Left cardiac atrium (tissue), 4 donors: ENCODE data around the gene REC114. TPM values are rescaled to one million over a fixed set of nuclear protein-coding genes. Genes with fewer than 3 reads are reported as not detected.
"Not testable (repeated sequence)": the region's sequence is repeated elsewhere in the genome, so short reads cannot be mapped to it uniquely, and the experiment has no call there.

Source experiments
- ATAC-seq, 2 donors: fragments of 200-7000 bp; cut with Tn5 transposase; one replicate each; pipeline ENCODE4 v1.9.1; 2020; ENCODE audit warnings: mild to moderate bottlenecking in 2 of 2, moderate library complexity in 2 of 2
- DNase-seq: peaks from one replicate; pipeline ENCODE4 v3.0.0-alpha.2; 2020
- intact Hi-C, 2 donors: fragments of 100-400 bp; cut with DNase I; formaldehyde crosslinking; loops; one replicate each; pipeline versions ENCODE4 v1.14.1 to v1.15.1; 2022 to 2023
- long read RNA-seq: library from polyadenylated mRNA; unstranded; transcript quantifications from one replicate; pipeline ENCODE4 v2.0.0, GENCODE V29; 2021
- total RNA-seq, 2 donors: library from RNA; stranded (reverse); fragmentation: NEBNext Ultra II Directional; extraction: Animal tissue kit (Norgen Biotek cat#: 25700); gene quantifications; one replicate each; pipeline ENCODE4 v1.2.1, GENCODE V29; 2021
- donor health status: DM: no; HTN: yes; CAD: no.
- donor health status: DM: no; HTN: yes; CAD: no; lungs with severe emphysema.
- donor health status: DM: yes; HTN: yes; CAD: no.
- donor health status: Dilated cardiomyopathy.

Gene REC114, protein sequence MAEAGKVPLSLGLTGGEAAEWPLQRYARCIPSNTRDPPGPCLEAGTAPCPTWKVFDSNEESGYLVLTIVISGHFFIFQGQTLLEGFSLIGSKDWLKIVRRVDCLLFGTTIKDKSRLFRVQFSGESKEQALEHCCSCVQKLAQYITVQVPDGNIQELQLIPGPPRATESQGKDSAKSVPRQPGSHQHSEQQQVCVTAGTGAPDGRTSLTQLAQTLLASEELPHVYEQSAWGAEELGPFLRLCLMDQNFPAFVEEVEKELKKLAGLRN
- total RNA-seq = 1 to 10 TPM in 1 of 2 donors, not detected in 1; 1.8 TPM
- long read RNA-seq = 0 reads

DNA sequence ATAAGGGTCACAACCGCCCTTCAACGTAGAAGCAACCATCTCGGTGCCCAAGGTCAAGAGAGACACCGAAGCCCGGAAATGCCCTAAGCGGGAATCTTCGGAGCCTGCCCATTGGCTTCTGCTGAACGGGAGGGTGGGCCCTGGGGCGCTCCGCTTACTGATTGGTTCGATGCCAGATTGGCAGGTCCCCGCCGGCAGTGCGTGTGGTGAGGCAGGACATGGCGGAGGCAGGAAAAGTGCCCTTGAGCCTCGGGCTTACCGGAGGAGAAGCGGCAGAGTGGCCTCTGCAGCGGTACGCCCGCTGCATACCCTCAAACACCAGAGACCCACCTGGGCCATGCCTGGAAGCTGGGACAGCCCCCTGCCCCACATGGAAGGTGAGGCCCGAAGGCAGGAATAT, at the start of gene REC114:
Gene REC114 (plus strand): TSS at position 197 of the 400 bp plus-strand sequence. CDS start 22 bp downstream, at position 219.
- DNase-seq = no peak
- ATAC-seq = no peak
- intact Hi-C loops = no loop called here

DNA sequence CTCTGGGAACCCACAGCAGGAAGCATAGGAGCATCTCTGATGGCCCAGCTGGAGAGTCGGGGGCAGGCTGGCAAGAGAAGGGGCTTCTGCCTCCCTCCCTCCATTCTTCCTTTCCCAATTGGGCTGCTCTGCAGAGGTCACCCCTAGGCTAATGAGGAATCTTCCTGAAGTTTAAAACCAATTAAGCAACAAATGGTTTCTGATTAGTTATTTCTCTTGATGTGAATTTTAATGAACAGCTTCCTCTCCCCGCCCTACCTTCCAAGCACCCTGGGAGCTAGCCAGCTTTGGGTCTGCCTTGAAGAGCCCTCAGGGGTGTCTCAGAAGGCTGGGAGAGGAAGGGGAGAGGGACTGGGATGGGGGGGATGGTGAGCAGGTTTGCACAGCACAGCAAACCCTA, 49.6 kb upstream of the REC114 start:
- intact Hi-C loops = loop anchor here in 1 of 2 donors (10.0 kb wide), 1 partner anchor 131 kb away; no protein-coding TSS in a partner anchor
- no peak for ATAC-seq
- no peak for DNase-seq

DNA sequence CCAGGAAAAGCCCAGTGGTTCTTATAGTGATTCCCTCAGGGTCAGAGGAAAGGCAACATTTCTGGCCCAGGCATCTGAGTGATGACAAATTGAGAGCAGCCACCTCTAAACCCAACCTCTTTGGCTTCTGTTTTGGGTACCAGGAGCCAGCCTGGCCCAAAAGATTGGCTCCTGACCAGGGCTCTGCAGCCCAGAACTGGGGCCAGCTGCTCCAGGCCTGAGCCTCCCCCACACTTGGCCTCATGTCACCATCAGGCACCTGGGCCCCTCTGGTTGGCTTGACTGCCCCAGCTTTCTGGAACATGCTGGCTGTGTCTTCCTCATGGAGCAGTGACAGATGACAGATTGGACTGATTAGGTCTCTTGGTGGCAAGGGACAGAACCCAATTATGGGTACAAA, 48.2 kb upstream of the REC114 start:
- intact Hi-C loops = loop anchor here in 1 of 2 donors (10.0 kb wide), 1 partner anchor 130 kb away; no protein-coding TSS in a partner anchor
- peak; percentile 61 for DNase-seq
- ATAC-seq = peak; percentile 87 to 95

GRCh38 chr15:73395671-73396070, 47.3 kb upstream of the REC114 start:
- DNase-seq = no peak
- intact Hi-C loops = loop anchor here in 1 of 2 donors (10.0 kb wide), 1 partner anchor 129 kb away; no protein-coding TSS in a partner anchor
- no peak for ATAC-seq

- intact Hi-C loops = loop anchor here in 1 of 2 donors (10.0 kb wide), 1 partner anchor 127 kb away; no protein-coding TSS in a partner anchor
- no peak for ATAC-seq
- DNase-seq = no peak
Observed at GRCh38 chr15:73397461-73397860, 45.5 kb upstream of the REC114 start.

- intact Hi-C loops = loop anchor here in 1 of 2 donors (10.0 kb wide), 1 partner anchor 126 kb away; no protein-coding TSS in a partner anchor
- DNase-seq (no peak), ATAC-seq (no peak)
Observed at GRCh38 chr15:73398861-73399260, 44.1 kb upstream of the REC114 start.

- DNase-seq, intact Hi-C loops, ATAC-seq: not testable (repeated sequence)
Observed at GRCh38 chr15:73400222-73400621, 42.7 kb upstream of the REC114 start.

DNA sequence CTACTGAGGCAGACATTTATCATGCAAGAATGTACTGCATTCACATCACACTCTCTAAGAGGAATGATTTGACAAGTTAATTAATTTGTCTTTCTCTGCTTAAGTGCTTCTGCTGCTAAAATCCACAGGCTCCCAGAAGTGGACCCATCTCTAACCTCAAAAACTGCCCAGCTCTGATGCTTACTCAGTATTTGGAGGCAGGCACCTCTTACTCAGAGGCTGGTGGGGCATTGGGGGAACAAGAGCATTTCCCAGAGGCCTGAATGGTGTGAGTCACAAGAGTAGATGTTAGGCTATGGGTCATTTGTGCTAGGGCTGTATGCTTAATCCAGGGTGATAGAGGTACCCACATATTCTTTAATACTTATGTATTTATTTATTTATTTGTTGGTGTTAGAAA, 39.8 kb upstream of the REC114 start:
- intact Hi-C loops = no loop called here
- no peak for DNase-seq
- no peak for ATAC-seq

DNA sequence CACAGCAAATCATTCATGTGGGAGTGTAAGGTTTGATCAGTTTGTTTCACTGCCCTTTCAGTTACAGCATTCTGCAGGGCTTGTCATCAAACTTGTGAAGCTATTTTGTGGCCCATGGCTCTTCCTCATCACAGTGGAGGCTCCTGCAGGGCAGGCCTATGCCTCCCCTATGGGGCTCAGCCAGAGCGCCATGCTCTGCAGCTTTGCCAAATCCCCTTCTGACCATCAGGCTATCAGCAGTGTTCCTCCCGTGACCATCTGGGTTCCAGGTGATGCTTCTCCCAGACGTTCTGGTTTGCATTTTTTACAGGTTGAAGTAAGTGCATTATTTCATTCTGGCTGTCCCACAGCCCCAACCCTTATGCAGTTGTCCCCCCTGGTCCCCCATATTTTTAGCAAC, 28.1 kb upstream of the REC114 start:
- DNase-seq = no peak
- intact Hi-C loops = no loop called here
- ATAC-seq = no peak

DNA sequence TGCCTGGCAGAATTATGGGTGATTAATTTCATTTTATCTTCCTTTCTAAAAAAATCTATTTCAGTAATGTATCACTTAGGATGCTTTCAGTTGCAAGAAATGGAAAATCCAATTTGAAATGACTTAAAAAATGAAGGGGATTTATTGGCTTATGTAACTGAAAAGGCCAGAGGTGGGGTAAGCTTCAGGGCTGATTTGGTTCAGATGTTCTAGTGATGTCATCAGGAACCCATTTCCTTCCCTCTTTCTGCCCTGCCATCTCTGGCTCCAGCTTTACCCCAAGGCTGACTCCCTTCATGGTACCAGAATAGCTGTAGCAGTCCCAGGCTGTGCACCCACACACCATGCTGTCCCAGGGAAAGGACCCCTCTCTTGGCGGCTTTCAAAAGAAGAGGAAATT, 18.5 kb upstream of the REC114 start:
- no peak for DNase-seq
- intact Hi-C loops = no loop called here
- ATAC-seq = no peak

GRCh38 chr15:73425510-73425909, 17.5 kb upstream of the REC114 start:
- ATAC-seq (no peak), DNase-seq (no peak)
- intact Hi-C loops = no loop called here

DNA sequence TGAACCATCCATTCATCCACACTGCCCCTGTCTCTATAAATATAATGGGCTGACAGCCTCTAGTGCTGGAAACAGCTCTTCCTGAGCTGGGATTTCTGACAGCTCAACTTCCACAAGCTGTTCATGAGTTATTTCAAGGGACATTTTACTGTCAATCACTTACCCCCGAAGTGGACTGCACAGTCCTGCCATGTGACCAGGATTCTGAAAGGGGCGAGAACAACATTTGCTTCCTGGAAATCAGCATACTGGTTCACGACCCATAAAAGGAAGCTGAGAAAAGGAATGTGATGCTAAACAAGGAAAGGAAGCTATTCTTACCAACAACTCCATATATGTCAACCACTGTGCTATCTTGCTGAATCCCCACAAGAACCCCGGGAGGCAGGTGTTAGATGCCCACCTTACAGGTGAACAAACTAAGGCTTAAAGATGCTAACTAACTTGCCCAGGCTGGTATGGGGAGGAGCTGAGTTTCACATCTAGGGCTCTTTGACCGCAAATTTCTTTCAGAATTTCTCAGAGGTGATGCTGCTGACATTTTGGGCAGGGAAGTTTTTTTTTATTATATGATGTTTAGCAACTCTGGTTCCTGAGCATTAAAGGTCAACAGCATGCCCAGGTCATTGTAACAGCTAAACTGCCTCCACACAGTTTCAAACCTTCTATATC, 16.5 kb upstream of the REC114 start:
- DNase-seq (no peak), ATAC-seq (no peak)
- intact Hi-C loops = no loop called here

GRCh38 chr15:73431329-73431728, 11.6 kb upstream of the REC114 start:
- DNase-seq, intact Hi-C loops, ATAC-seq: not testable (repeated sequence)

GRCh38 chr15:73433873-73434272, 9.1 kb upstream of the REC114 start:
- DNase-seq (no peak), ATAC-seq (no peak)
- intact Hi-C loops = no loop called here

- no peak for DNase-seq
- intact Hi-C loops = no loop called here
- no peak for ATAC-seq
Observed at GRCh38 chr15:73436613-73437012, 6.4 kb upstream of the REC114 start.

GRCh38 chr15:73437543-73438109, 5.3 kb upstream of the REC114 start:
- intact Hi-C loops = no loop called here
- no peak for DNase-seq
- ATAC-seq = no peak

DNA sequence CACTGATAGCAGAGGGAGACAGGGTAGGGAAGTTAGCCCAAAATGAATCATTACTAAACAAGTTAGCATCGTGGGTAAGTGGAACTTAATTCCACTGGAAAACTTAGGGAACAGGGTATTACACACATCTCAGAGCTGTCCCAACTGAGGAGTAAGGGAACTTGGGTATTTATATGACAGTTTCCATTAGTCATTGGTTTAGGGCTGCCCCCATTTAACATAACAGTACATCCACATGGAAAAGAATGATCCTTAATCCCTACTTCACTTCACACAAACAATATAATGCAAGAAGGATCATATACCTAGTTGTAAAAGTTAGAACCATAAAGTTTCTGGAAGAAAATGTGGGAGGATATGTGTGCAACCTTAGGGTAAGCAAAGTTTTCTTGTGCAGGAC, 4.3 kb upstream of the REC114 start:
- ATAC-seq = no peak
- intact Hi-C loops = no loop called here
- no peak for DNase-seq

DNA sequence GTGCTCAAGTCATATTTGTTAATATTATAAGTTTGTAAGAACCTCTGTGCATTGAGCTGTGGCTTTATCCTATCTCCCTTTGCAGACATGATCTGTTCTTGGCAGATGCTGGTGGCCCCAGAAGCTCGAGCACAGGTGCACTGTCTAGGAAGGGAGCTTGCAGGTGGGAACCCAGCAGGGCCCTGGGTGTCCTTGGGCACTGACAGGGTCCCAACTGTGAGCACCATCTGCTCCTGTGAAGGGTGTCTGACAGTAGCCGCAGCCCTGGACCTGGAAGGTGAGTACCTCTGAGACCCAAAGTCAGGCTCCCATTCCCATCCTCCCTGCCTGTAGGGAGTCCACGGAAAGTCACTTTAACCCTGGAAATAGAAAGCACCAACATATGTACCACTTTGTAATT, 2.4 kb upstream of the REC114 start:
- ATAC-seq = no peak
- intact Hi-C loops = no loop called here

GRCh38 chr15:73442421-73442820, 543 bp upstream of the REC114 start:
- intact Hi-C loops = no loop called here
- ATAC-seq = no peak
- DNase-seq = no peak

More for the DNA sequence above, 2.4 kb upstream of the REC114 start:
- DNase-seq = no peak

GRCh38 chr15:73447471-73447870, 4.5 kb downstream of the REC114 start:
- DNase-seq, ATAC-seq, intact Hi-C loops: not testable (repeated sequence)
